OCI-LY1 (cell line): ENCODE measurements around the gene DCAF15.

ENCODE experiments used
- CTCF ChIP-seq: fragments of 200-600 bp; sonication (generic), shearing (Covaris generic); IDR thresholded peaks from 2 replicates; pipeline ENCODE4 v1.5.1; 2017; ENCODE audit warnings: mild to moderate bottlenecking, antibody characterized with exemption, low read length, moderate library complexity, mixed read lengths
- EZH2 ChIP-seq: fragments of 200-600 bp; sonication (generic), shearing (Covaris generic); IDR thresholded peaks from 2 replicates; pipeline ENCODE4 v1.8.0; 2017; ENCODE audit warnings: borderline replicate concordance, mixed run types, mild to moderate bottlenecking, antibody characterized with exemption, low read length, moderate library complexity, mixed read lengths

GRCh38 chr19:14002571-14003250 is 50.4 kb downstream of the DCAF15 start:
- TF ChIP-seq EZH2 (no peak), CTCF (no peak)
